PFSK-1 (cell line): ENCODE measurements around the gene NECTIN1.

Experiments used
- POLR2AphosphoS5 ChIP-seq: IDR thresholded peaks from 2 replicates; pipeline ENCODE4 v1.6.1; 2012; ENCODE audit warnings: low read depth, mild to moderate bottlenecking, control low read depth, low read length, moderate library complexity
- REST ChIP-seq, 2 experiments: IDR thresholded peaks; 2 replicates each; pipeline versions ENCODE4 v1.6.1 to v1.8.0; 2011 to 2012; ENCODE audit warnings: low read depth in 2 of 2, low read length in 2 of 2, control low read depth in 1 of 2, inconsistent platforms in 1 of 2, mild to moderate bottlenecking in 1 of 2, moderate library complexity in 1 of 2; ENCODE audit not compliant: insufficient read depth in 1 of 2
- SIN3A ChIP-seq: IDR thresholded peaks from 2 replicates; pipeline ENCODE4 v1.6.1; 2012; ENCODE audit warnings: mild to moderate bottlenecking, low read length, moderate library complexity, borderline replicate concordance; ENCODE audit not compliant: insufficient read depth
- TAF1 ChIP-seq: IDR thresholded peaks from 2 replicates; pipeline ENCODE4 v1.6.1; 2012; ENCODE audit warnings: low read length, control low read depth, borderline replicate concordance; ENCODE audit not compliant: insufficient read depth

GRCh38 chr11:119772076-119772475 lies 43.1 kb upstream of the NECTIN1 start:
- TF ChIP-seq POLR2AphosphoS5 (no peak), SIN3A (no peak), TAF1 (no peak), REST (IDR thresholded peaks at IDR 0.05; ENCODE audit: insufficient read depth in 1 of 2, low read depth in 2 of 2, low read length in 2 of 2) (no peak)
